Stimulated activated CD8-positive, alpha-beta memory T cell treated with anti-CD3 and anti-CD28 coated beads, Interleukin-2, amount 100 ng/mL, for 1 hour (primary cell): ENCODE data around the gene PDE6C.

Experiments
- DNase-seq, 2 donors: peaks; one replicate each; pipeline ENCODE4 v3.0.0-alpha.2; 2020; ENCODE audit warnings: low read depth in 2 of 2

Gene PDE6C

GRCh38 chr10:93594518-93594917, 17.8 kb upstream of the PDE6C start:
- no peak for DNase-seq

- DNase-seq, result no peak
Observed at GRCh38 chr10:93595378-93596161, 16.8 kb upstream of the PDE6C start.

GRCh38 chr10:93596539-93596938, 15.8 kb upstream of the PDE6C start:
- DNase-seq, result no peak

GRCh38 chr10:93597075-93597599, 15.2 kb upstream of the PDE6C start:
- DNase-seq, result no peak

DNA sequence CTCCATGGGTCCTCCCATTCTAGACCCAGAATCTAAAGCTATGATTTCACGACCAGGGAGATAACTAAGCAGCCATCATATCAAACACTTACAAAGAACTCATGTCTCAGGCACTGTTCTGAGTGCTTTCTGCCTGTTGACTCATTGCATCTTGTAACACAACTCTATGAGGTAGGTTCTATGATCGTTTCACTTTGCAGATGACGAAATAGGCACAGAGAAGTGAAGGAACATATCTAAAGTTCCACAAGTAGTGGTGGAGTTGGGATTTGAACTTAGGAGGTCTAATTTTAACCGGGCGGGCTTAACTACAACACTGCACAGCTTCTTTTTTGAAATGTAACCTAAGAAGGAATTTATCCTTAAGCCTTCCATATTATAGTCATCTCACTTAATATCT, 14.2 kb upstream of the PDE6C start:
- DNase-seq, result no peak

DNA sequence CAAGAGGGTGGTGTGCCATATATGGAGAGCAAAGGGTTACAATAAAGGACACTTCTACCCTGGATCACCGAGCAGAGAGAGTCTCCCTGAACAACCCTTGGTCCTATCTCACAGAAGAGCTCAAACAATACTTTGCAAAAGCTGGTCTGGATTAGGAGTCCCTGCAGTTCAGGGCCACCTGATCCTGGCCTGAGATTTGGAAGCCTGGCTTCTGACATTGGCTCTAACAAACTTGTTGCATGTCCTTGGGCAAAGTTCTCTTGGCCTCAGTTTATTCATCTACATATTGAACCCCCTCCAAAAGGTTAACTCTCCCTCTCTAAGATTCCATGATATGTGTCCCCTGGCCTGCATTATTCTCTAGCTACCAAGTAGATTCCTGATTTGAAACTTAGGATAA, 13.0 kb upstream of the PDE6C start:
- no peak for DNase-seq

DNA sequence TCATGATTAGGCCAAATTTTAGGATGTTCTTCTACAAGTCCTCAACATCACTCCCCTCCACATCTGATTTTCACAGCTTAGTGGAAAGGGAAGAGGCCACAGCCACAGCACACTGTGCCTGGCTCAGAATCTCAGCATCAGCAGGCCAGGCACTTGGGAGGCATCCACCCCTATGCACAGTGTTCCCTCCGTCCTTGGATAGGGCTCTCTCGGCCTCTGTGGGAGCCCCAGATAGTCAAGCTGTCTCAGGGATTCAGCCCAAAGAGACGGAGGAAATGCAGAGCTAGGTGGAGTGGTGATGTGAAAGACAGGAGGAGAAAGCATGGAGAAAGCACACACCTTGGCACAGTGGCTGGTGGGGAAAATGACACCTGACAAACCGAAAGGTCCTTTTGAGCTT, 12.6 kb upstream of the PDE6C start:
- no peak for DNase-seq

- DNase-seq, result no peak
Observed at GRCh38 chr10:93600446-93601145, 11.7 kb upstream of the PDE6C start.

DNA sequence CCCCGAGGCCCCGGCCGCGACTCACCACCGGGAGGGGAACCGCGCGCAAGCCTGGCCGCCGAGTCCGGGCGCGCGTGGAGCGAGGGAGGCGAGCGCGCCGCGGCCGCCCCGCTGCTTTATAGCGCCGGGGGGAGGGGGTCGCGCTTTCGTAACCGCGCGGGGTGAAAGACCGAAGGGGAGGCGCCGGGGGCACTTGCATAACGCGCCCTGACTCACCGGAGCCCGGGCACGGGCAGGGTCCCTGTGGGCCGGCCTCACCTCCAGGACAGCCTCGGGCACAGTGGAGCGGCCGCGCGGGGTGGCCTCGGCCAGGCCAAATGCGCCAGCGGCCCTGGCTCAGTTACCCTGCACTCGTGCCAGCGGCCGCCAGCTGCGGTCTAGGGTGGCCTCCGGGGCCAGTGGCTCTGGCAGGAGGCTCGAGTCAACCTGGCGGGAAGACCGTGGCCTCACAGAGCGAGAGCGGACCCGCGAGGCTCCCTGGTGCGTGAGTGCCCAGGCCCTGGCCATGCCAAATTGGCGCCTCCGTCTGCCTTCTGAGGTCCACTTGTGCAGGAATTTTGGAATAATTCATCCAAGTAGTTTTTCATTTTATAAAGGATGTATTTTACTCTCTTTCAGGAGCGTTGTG, 11.1 kb upstream of the PDE6C start, which contains the start of gene RBP4:
RBP4 (minus strand) TSS at position 90 of the 628 bp plus-strand sequence. CDS start 207 bp downstream, outside the sequence.
- no peak for DNase-seq

- no peak for DNase-seq
Observed at GRCh38 chr10:93601774-93602162, 10.6 kb upstream of the PDE6C start.

DNA sequence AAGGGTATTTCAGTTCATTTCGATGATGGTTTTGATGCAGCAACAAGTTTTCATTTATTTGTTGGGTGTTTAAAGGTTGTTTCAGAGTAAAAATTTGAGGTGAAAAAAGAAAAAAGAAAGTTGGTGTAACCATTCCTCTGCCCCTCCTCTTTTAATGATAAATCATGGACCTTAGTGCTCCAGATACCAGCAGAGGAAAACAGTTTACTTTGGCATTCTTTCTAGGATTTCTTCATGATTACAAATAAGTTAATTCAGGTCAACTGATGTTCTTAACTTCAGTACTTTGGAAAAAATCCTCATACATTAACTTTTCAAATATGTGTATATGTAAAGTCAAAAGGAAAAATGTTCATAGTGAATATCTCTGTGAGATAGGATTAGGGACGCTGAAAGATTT, 9.3 kb upstream of the PDE6C start:
- no peak for DNase-seq

DNA sequence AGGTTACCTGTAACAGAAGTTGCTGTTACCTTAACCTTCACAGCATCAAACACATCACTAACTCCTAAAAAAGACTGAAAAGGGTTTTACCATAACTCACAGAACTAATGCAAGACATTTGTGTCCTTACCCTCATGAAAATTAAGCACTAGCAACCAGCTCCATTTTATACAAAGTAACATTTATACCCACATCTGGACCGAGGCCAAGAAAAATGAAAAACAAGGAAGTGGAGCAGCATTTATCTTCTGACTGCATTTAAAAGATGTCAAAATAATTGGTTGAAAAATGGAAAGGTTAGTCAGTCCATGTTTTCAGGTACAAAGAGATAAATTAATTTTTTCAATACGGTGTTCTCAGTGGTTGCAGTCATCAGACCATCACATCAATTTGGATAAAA, 8.2 kb upstream of the PDE6C start:
- DNase-seq, result no peak

DNA sequence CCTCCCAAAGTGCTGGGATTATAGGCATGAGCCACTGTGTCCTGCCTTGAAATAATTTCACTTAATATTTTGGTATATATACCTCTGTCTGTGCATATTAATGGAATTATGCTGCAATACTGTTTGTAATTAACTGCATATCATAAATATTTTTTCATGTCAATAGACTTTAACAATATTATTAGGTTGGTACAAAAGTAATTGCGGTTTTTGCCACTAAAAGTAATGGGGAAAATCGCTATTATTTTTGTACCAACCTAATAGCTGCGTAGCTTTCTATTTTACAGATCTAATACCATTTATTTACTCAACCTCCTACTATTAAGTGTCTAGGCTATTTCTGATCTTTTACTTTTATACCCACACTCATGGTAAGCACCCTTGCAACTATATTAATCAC, 3.9 kb upstream of the PDE6C start:
- DNase-seq, result no peak

DNA sequence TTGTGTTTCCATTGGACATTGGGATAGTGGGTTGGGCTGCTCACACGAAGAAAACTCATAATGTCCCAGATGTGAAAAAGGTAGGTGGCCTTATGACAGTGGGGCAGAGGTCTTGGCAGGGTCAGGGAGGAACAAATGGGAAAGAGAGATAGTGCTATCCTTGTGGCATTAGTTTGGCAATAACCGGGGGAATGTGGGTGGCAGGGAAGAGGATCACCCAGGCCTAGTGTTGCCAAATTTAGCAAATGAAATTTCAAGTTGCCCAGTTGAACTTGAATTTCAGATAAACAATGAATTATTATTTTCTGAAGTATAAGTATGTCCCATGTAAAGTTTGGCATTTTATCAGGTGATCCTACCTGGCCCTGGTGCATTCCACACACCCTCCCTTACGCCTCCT, 789 bp downstream of the PDE6C start:
- no peak for DNase-seq

GRCh38 chr10:93614101-93614825, 1.9 kb downstream of the PDE6C start:
- no peak for DNase-seq

- DNase-seq, result no peak
Observed at GRCh38 chr10:93615576-93616235, 3.4 kb downstream of the PDE6C start.

GRCh38 chr10:93620925-93621324, 8.6 kb downstream of the PDE6C start:
- no peak for DNase-seq

GRCh38 chr10:93622942-93623341, 10.6 kb downstream of the PDE6C start:
- no peak for DNase-seq

DNA sequence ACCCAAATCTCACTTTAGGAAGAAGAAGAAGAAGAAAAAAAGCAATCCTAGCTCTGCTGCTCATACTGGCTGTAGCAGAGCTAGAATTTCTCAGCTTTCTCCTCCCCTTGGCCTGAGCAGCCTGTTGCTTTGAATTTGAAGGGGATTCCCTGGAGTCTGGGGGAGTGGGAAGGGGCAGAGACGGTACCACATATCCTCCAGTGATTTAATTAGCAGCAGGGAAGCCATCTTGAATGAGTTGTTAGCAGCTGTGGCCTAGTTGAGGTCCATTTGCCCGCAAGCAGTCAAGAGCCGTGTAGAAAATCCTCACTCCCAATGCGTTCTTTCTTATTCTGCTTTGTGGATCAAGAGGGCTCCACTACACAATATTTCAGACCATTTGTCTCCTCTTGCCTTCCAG, 16.5 kb downstream of the PDE6C start:
- DNase-seq, result no peak

DNA sequence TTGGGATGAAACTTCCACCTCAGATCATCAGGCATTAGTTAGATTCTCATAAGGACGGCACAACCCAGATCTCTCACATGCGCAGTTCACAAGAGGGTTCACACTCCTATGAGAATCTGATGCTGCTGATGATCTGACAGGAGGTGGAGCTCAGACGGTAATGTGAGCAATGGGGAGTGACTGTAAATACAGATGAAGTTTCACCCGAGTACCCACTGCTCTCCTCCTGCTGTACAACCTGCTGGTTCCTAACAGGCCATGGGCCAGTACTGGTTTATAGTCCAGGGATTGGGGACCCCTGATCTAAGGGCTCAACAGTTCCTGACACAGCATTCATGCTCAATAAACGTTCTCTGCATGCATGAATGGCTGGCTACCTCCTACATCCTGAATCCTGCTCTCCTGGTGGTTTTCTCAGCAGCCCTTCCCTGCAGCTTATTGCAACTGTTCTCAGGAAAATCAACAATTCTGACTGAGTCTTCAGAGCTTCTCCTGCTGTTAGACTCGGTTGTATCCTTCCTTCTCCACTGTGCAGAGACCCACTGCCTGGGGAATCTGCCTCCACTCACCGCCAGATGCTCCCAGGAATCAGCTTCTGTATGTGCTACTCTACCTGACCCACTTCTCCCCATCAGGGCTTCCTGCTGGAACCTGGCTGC, 17.4 kb downstream of the PDE6C start:
- DNase-seq, result no peak
